HepG2 (cell line): ENCODE measurements around the gene PREX1. TPM values are rescaled to one million over a fixed set of nuclear protein-coding genes. Genes with fewer than 3 reads are reported as not detected.

Experiments
- HDAC1 ChIP-seq: sonication (generic); formaldehyde crosslinking; IDR thresholded peaks from 2 replicates; pipeline ENCODE4 v1.5.1; 2020; ENCODE audit warnings: mild to moderate bottlenecking, missing genetic modification reagents
- NFAT5 ChIP-seq: sonication (generic); formaldehyde crosslinking; IDR thresholded peaks from 2 replicates; pipeline ENCODE4 v1.4.0; 2020; ENCODE audit warnings: missing genetic modification reagents
- ZMYM2 ChIP-seq: sonication (generic); formaldehyde crosslinking; IDR thresholded peaks from 2 replicates; pipeline ENCODE4 v1.8.0; 2022; ENCODE audit warnings: mild to moderate bottlenecking, missing genetic modification reagents
- ZNF354B ChIP-seq: sonication (generic); formaldehyde crosslinking; IDR thresholded peaks from 2 replicates; pipeline ENCODE4 v1.8.0; 2022; ENCODE audit warnings: mild to moderate bottlenecking, missing genetic modification reagents
- ZNF720 ChIP-seq: sonication (generic); formaldehyde crosslinking; IDR thresholded peaks from 2 replicates; pipeline ENCODE4 v1.4.0; 2020; ENCODE audit warnings: missing genetic modification reagents
- polyA plus RNA-seq, 8 experiments: library from polyadenylated mRNA; depleted of rRNA in 3 of 8; stranded (reverse) in 7 of 8; unstranded in 1 of 8; fragments of >200 nt; fragmentation: Illumina TruSeq in 4 of 8; extraction: Trizol in 4 of 8; gene quantifications; 2 replicates each; pipeline versions ENCODE4 v1.2.1 to v1.2.3, GENCODE V29; 2011 to 2016; ENCODE audit warnings: low read depth in 4 of 8, missing spikeins in 1 of 8, mixed read lengths in 1 of 8; ENCODE audit not compliant: insufficient read depth in 1 of 8
- total RNA-seq, 5 experiments: library from RNA; depleted of rRNA; stranded (reverse); fragments of >200 nt; fragmentation: Illumina TruSeq; extraction: Trizol; gene quantifications; 2 replicates each; pipeline ENCODE4 v1.2.3, GENCODE V29; 2016; ENCODE audit warnings: low read depth in 1 of 5
- TF ChIP-seq, protein P1 (sequence below), 2 experiments: sonication (generic) in 1 of 2; formaldehyde crosslinking in 1 of 2; IDR thresholded peaks; 2 replicates each; pipeline versions ENCODE4 v1.4.0 to v1.6.1; 2016 to 2020; ENCODE audit warnings: borderline replicate concordance in 1 of 2, low read depth in 1 of 2, mild to moderate bottlenecking in 1 of 2, missing genetic modification reagents in 1 of 2
- TF ChIP-seq, protein P2 (sequence below): sonication (generic); formaldehyde crosslinking; IDR thresholded peaks from 2 replicates; pipeline ENCODE4 v1.4.0; 2020; ENCODE audit warnings: mild to moderate bottlenecking, missing genetic modification reagents

Gene PREX1
- total and polyA plus RNA-seq, 2 of the 13 experiments (the other 11 are each of a cell fraction or from before 2014, with no cell fraction given): 0.02 to 0.04 TPM

GRCh38 chr20:48634641-48635040 is 193.2 kb downstream of the PREX1 start (continued):
- TF ChIP-seq, protein P1, sequence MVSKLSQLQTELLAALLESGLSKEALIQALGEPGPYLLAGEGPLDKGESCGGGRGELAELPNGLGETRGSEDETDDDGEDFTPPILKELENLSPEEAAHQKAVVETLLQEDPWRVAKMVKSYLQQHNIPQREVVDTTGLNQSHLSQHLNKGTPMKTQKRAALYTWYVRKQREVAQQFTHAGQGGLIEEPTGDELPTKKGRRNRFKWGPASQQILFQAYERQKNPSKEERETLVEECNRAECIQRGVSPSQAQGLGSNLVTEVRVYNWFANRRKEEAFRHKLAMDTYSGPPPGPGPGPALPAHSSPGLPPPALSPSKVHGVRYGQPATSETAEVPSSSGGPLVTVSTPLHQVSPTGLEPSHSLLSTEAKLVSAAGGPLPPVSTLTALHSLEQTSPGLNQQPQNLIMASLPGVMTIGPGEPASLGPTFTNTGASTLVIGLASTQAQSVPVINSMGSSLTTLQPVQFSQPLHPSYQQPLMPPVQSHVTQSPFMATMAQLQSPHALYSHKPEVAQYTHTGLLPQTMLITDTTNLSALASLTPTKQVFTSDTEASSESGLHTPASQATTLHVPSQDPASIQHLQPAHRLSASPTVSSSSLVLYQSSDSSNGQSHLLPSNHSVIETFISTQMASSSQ (IDR thresholded peaks at IDR 0.05; ENCODE audit: low read depth): no peak
- TF ChIP-seq, protein P1 (CRISPR knock-in tag; IDR thresholded peaks at IDR 0.05; ENCODE audit: borderline replicate concordance): no peak
- TF ChIP-seq, protein P2, sequence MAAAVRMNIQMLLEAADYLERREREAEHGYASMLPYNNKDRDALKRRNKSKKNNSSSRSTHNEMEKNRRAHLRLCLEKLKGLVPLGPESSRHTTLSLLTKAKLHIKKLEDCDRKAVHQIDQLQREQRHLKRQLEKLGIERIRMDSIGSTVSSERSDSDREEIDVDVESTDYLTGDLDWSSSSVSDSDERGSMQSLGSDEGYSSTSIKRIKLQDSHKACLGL (CRISPR knock-in tag): no peak
- TF ChIP-seq ZNF720: no peak
- no peak for TF ChIP-seq ZNF354B (CRISPR knock-in tag)
- TF ChIP-seq NFAT5 (CRISPR knock-in tag): no peak
- no peak for TF ChIP-seq HDAC1 (CRISPR knock-in tag)
- no peak for TF ChIP-seq ZMYM2 (CRISPR knock-in tag)
